Astrocyte of the cerebellum (primary cell): ENCODE data around the gene CDYL2.

Source experiments
- DNase-seq: peaks from one replicate; pipeline ENCODE4 v3.0.0-alpha.2; 2011; ENCODE audit warnings: low read depth
- H3K4me3 ChIP-seq: 2 replicates; pipeline ENCODE4 v1.5.1; 2011; ENCODE audit warnings: mild to moderate bottlenecking, low read depth, low read length, moderate library complexity
- CTCF ChIP-seq: IDR thresholded peaks from 2 replicates; pipeline ENCODE4 v1.5.1; 2012; ENCODE audit warnings: low read length, low read depth, moderate library complexity, mild to moderate bottlenecking; ENCODE audit errors: missing control alignments
- in situ Hi-C: cut with HindIII; loops from 2 replicates; pipeline ENCODE4 v1.10.0; 2017; ENCODE audit warnings: low sequenced_read_pairs

The CDYL2 gene

GRCh38 chr16:80607204-80607603, 197.2 kb downstream of the CDYL2 start:
- no peak for DNase-seq
- TF ChIP-seq CTCF = no peak
- in situ Hi-C loops = no loop called here
- H3K4me3 ChIP-seq = no peak overlapping the region

- TF ChIP-seq CTCF = no peak
- no peak overlapping the region for H3K4me3 ChIP-seq
- in situ Hi-C loops = no loop called here
- DNase-seq = no peak
Measured at GRCh38 chr16:80606221-80606766, 198.1 kb downstream of the CDYL2 start.

GRCh38 chr16:80604600-80605355, 199.6 kb downstream of the CDYL2 start:
- no peak for TF ChIP-seq CTCF
- no peak overlapping the region for H3K4me3 ChIP-seq
- in situ Hi-C loops = no loop called here
- no peak for DNase-seq

- H3K4me3 ChIP-seq = no peak overlapping the region
- in situ Hi-C loops = no loop called here
- TF ChIP-seq CTCF = no peak
- no peak for DNase-seq
Measured at GRCh38 chr16:80602894-80603293, 201.5 kb downstream of the CDYL2 start.

DNA sequence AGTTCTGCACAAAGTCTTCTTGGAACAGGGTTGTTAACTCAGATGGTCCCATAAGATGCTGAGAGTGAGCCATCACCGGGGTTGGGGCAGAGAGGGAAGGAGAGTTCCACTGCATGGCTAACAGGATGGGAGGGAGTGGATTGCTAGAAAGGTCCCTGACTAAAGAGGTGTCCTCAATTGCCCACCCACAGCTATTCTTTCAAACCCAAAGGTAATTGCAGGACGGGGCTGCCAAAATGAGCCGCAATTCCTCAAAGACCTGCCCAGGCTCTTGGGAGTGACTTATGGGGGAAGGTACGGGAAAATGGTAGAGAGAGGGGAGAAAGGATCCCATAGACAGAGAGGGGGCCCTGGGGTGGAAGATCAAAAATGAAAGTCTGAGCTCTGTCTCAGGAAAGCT, 203.2 kb downstream of the CDYL2 start:
- H3K4me3 ChIP-seq = no peak overlapping the region
- in situ Hi-C loops = no loop called here
- no peak for TF ChIP-seq CTCF
- no peak for DNase-seq

- TF ChIP-seq CTCF = no peak
- in situ Hi-C loops = no loop called here
- DNase-seq = no peak
- no peak overlapping the region for H3K4me3 ChIP-seq
Measured at GRCh38 chr16:80599466-80599865, 204.9 kb downstream of the CDYL2 start.
